H1 (cell line): ENCODE results near the gene C19orf38. TPM values are rescaled to one million over a fixed set of nuclear protein-coding genes. Genes with fewer than 3 reads are reported as not detected.

Experiments used
- CTCF ChIA-PET: fragments of 300-600 bp; sonication (Branson Sonifier 250); formaldehyde crosslinking; loops from one replicate; lab custom pipeline; 2021; ENCODE audit not compliant: partially characterized antibody; lab: Charles Lee
- POLR2A ChIA-PET: fragments of 300-600 bp; sonication (Branson Sonifier 250); formaldehyde crosslinking; loops from one replicate; lab custom pipeline; 2021; ENCODE audit warnings: inconsistent platforms; ENCODE audit not compliant: partially characterized antibody; lab: Charles Lee
- DNase-seq, 2 experiments: peaks; one replicate each; pipeline versions ENCODE4 v3.0.0 to v3.0.0-alpha.2; 2010 to 2022; ENCODE audit warnings: low spot score in 2 of 2, low read depth in 1 of 2, mixed read lengths in 1 of 2
- FAIRE-seq: peaks from 2 replicates; lab custom pipeline; 2011; peaks lifted over from hg19 to GRCh38; lab: Jason Lieb, UNC
- H2AFZ ChIP-seq: 2 replicates; pipeline ENCODE4 v1.8.1; 2012; ENCODE audit warnings: low read length, inconsistent platforms
- H2AK5ac ChIP-seq: 2 replicates; pipeline ENCODE4 v1.6.1; 2013; ENCODE audit warnings: low read depth, low read length
- H2BK120ac ChIP-seq: replicated peaks from 2 replicates; pipeline ENCODE3; 2013; ENCODE audit warnings: low read depth, low read length, inconsistent platforms
- H2BK12ac ChIP-seq: 2 replicates; pipeline ENCODE4 v1.6.1; 2013; ENCODE audit warnings: low read depth, low read length
- H2BK15ac ChIP-seq: 2 replicates; pipeline ENCODE4 v1.6.1; 2013; ENCODE audit warnings: low read length
- H2BK20ac ChIP-seq: 2 replicates; pipeline ENCODE4 v1.6.1; 2013; ENCODE audit warnings: low read length
- H2BK5ac ChIP-seq: 2 replicates; pipeline ENCODE4 v1.6.1; 2013; ENCODE audit warnings: low read depth, low read length
- H3K14ac ChIP-seq: 2 replicates; pipeline ENCODE4 v1.6.1; 2013; ENCODE audit warnings: inconsistent platforms; ENCODE audit not compliant: insufficient read length
- H3K18ac ChIP-seq: 2 replicates; pipeline ENCODE4 v1.6.1; 2013; ENCODE audit warnings: low read length; ENCODE audit errors: extremely low read depth
- H3K23ac ChIP-seq: 2 replicates; pipeline ENCODE4 v1.6.1; 2013; ENCODE audit warnings: inconsistent platforms; ENCODE audit not compliant: insufficient read length
- H3K23me2 ChIP-seq: 2 replicates; pipeline ENCODE4 v1.6.1; 2013; ENCODE audit warnings: low read depth, low read length
- H3K27ac ChIP-seq: 2 replicates; pipeline ENCODE4 v1.6.1; 2011; ENCODE audit warnings: low read depth, low read length, inconsistent platforms
- H3K27me3 ChIP-seq, 4 experiments: replicated peaks in 1 of 4; 1 replicate in 1 of 4; 2 replicates in 3 of 4; pipeline versions ENCODE4 v1.6.1 to v1.8.1; 2011 to 2013; ENCODE audit warnings: low read length in 3 of 4, mild to moderate bottlenecking in 3 of 4, inconsistent platforms in 2 of 4, mixed read lengths in 2 of 4, moderate library complexity in 1 of 4; ENCODE audit not compliant: control insufficient read depth in 3 of 4, insufficient read depth in 3 of 4; ENCODE audit errors: extremely low read depth in 1 of 4
- H3K36me3 ChIP-seq, 4 experiments: 2 replicates each; pipeline versions ENCODE4 v1.6.1 to v1.8.1; 2011 to 2013; ENCODE audit warnings: mild to moderate bottlenecking in 4 of 4, low read length in 3 of 4, moderate library complexity in 2 of 4, control low read depth in 1 of 4, inconsistent platforms in 1 of 4; ENCODE audit not compliant: insufficient read depth in 4 of 4, control insufficient read depth in 2 of 4
- H3K4ac ChIP-seq: replicated peaks from 2 replicates; pipeline ENCODE3; 2013; ENCODE audit warnings: low read length, low read depth, mixed read lengths, inconsistent platforms; ENCODE audit not compliant: insufficient read length
- H3K4me1 ChIP-seq, 4 experiments: replicated peaks in 1 of 4; 1 replicate in 1 of 4; 2 replicates in 3 of 4; pipeline versions ENCODE4 v1.6.1 to v1.8.1; 2011 to 2013; ENCODE audit warnings: low read length in 3 of 4, inconsistent platforms in 2 of 4, mixed read lengths in 1 of 4; ENCODE audit not compliant: insufficient read depth in 4 of 4, control insufficient read depth in 3 of 4
- H3K4me2 ChIP-seq, 2 experiments: 2 replicates each; pipeline versions ENCODE4 v1.6.1 to v1.8.1; 2011 to 2013; ENCODE audit warnings: low read depth in 2 of 2, low read length in 2 of 2, control low read depth in 1 of 2, inconsistent platforms in 1 of 2, mild to moderate bottlenecking in 1 of 2; ENCODE audit not compliant: insufficient read depth in 1 of 2
- H3K4me3 ChIP-seq, 4 experiments: fragments of 200-600, 300-600 bp in 1 of 4; sonication (generic), shearing (Covaris generic), sonication (Bioruptor Twin) in 1 of 4; 2 replicates each; pipeline versions ENCODE4 v1.5.1 to v1.8.1; 2011 to 2016; ENCODE audit warnings: low read length in 4 of 4, low read depth in 3 of 4, control low read depth in 2 of 4, inconsistent platforms in 2 of 4, mild to moderate bottlenecking in 2 of 4, mixed read lengths in 1 of 4, moderate library complexity in 1 of 4; ENCODE audit not compliant: insufficient read depth in 2 of 4; ENCODE audit errors: extremely low read depth in 1 of 4
- H3K56ac ChIP-seq: replicated peaks from 2 replicates; pipeline ENCODE3; 2013; ENCODE audit warnings: low read depth, mild to moderate bottlenecking, mixed read lengths, low read length, inconsistent platforms; ENCODE audit not compliant: insufficient read length
- H3K79me1 ChIP-seq: 2 replicates; pipeline ENCODE4 v1.6.1; 2013; ENCODE audit warnings: low read depth, low read length, control low read depth
- H3K79me2 ChIP-seq, 2 experiments: 2 replicates each; pipeline versions ENCODE4 v1.6.1 to v1.8.1; 2012 to 2013; ENCODE audit warnings: low read length in 2 of 2, mild to moderate bottlenecking in 2 of 2, inconsistent platforms in 1 of 2; ENCODE audit not compliant: insufficient read depth in 2 of 2, control insufficient read depth in 1 of 2
- H3K9ac ChIP-seq, 4 experiments: replicated peaks in 1 of 4; 1 replicate in 1 of 4; 2 replicates in 3 of 4; pipeline versions ENCODE4 v1.6.1 to v1.8.1; 2011 to 2013; ENCODE audit warnings: low read depth in 3 of 4, low read length in 3 of 4, control low read depth in 2 of 4, mild to moderate bottlenecking in 2 of 4, moderate library complexity in 2 of 4, inconsistent platforms in 1 of 4; ENCODE audit errors: extremely low read depth in 1 of 4
- H3K9me3 ChIP-seq, 2 experiments: 2 replicates each; pipeline versions ENCODE4 v1.6.1 to v1.8.1; 2012 to 2013; ENCODE audit warnings: mild to moderate bottlenecking in 2 of 2, moderate library complexity in 2 of 2, control low read depth in 1 of 2, inconsistent platforms in 1 of 2, low read depth in 1 of 2, low read length in 1 of 2, mixed read lengths in 1 of 2; ENCODE audit not compliant: insufficient read depth in 2 of 2
- H4K20me1 ChIP-seq, 2 experiments: replicated peaks in 1 of 2; 2 replicates each; pipeline versions ENCODE3 to v1.8.1; 2011 to 2013; ENCODE audit warnings: inconsistent platforms in 2 of 2, low read length in 2 of 2, mild to moderate bottlenecking in 1 of 2; ENCODE audit not compliant: insufficient read depth in 2 of 2, control insufficient read depth in 1 of 2
- H4K5ac ChIP-seq: 2 replicates; pipeline ENCODE4 v1.6.1; 2013; ENCODE audit warnings: low read length, low read depth, mixed read lengths, inconsistent platforms; ENCODE audit not compliant: insufficient read length
- H4K8ac ChIP-seq: 2 replicates; pipeline ENCODE4 v1.8.0; 2013; ENCODE audit warnings: mild to moderate bottlenecking, moderate library complexity, low read length, inconsistent platforms; ENCODE audit not compliant: insufficient read depth; ENCODE audit errors: extremely low read depth
- H4K91ac ChIP-seq: replicated peaks from 2 replicates; pipeline ENCODE3; 2013; ENCODE audit warnings: low read length, mixed read lengths, inconsistent platforms; ENCODE audit not compliant: insufficient read length
- HDAC2 ChIP-seq, 2 experiments: fragments of 300-600 bp in 1 of 2; sonication (generic) in 1 of 2; IDR thresholded peaks; 2 replicates each; pipeline ENCODE4 v1.6.1; 2011 to 2012; ENCODE audit warnings: low read depth in 2 of 2, low read length in 2 of 2, mild to moderate bottlenecking in 2 of 2, moderate library complexity in 2 of 2, borderline replicate concordance in 1 of 2, inconsistent platforms in 1 of 2
- WGBS, 2 experiments: shearing (Covaris generic) in 1 of 2; methylation state at CpG; one replicate each; pipeline versions ENCODE4 v1.1.6 to v1.1.7; 2013 to 2015; ENCODE audit warnings: low lambda C conversion rate in 2 of 2, mixed read lengths in 2 of 2, inconsistent platforms in 1 of 2, low coverage in 1 of 2, missing lambda C conversion rate in 1 of 2; ENCODE audit not compliant: insufficient replicate concordance in 2 of 2, insufficient coverage in 1 of 2, insufficient read length in 1 of 2; ENCODE audit errors: extremely low coverage in 1 of 2, missing lambda C conversion rate in 1 of 2; 5-methylcytosine and 5-hydroxymethylcytosine counted together
- polyA plus RNA-seq, 7 experiments: library from polyadenylated mRNA; depleted of rRNA in 3 of 7; stranded (reverse) in 5 of 7; unstranded in 2 of 7; fragments of >200 nt in 5 of 7; fragments of 200-250 nt in 2 of 7; gene quantifications; 1 replicate in 5 of 7; 2 replicates in 1 of 7; 4 replicates in 1 of 7; pipeline versions ENCODE4 v1.2.1 to v1.2.3, GENCODE V29; 2011 to 2013; ENCODE audit warnings: missing spikeins in 2 of 7, mixed read lengths in 2 of 7
- total RNA-seq: library from RNA; stranded (reverse); fragmentation: NEBNext Ultra II Directional; extraction: Animal tissue kit (Norgen Biotek cat#: 25700); gene quantifications from 2 replicates; pipeline ENCODE4 v1.2.1, GENCODE V29; 2021

C19orf38 gene
- total and polyA plus RNA-seq, 2 of the 8 experiments (the other 6 are each of a cell fraction or from before 2014, with no cell fraction given): 0.53 TPM; not detected in 1

DNA sequence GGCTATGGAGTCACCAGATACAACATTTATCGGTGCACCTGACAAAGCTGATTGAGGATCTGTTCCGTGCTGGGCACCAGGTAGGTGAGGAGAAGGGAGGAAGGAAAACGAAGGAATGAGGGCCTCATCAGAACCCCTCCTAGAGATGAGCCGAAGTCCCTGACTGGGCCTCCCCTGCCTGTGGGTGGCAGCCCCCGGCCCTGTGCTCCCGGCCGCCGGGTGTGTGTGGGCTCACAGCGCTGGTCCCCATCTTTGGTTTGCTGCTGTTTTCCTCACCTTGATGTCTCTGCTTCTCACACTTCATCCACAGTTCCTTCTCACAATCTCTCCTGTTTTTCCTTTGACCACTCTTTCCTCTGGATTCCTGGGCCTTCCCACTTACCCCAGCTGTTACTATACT is 45.0 kb upstream of the C19orf38 start:
- Histone ChIP-seq H3K18ac (no peak overlapping the region), H2BK12ac (no peak overlapping the region), H3K9ac (no peak overlapping the region), H2AFZ (no peak overlapping the region), H3K14ac (no peak overlapping the region), H2BK15ac (no peak overlapping the region), H3K9me3 (no peaks in the 10 kb centered on the region), H2BK20ac (no peak overlapping the region), H2BK120ac (no peak overlapping the region), H3K4me3 (no peak overlapping the region), H3K79me1 (no peaks in the 10 kb centered on the region), H3K23ac (no peak overlapping the region), H3K27ac (no peak overlapping the region), H3K4me1 (no peaks in the 10 kb centered on the region), H4K5ac (no peak overlapping the region), H3K79me2 (no peaks in the 10 kb centered on the region), H2AK5ac (no peak overlapping the region), H3K27me3 (no peaks in the 10 kb centered on the region), H4K91ac (no peak overlapping the region), H3K4me2 (no peak overlapping the region), H3K56ac (no peak overlapping the region), H3K4ac (no peak overlapping the region), H2BK5ac (no peak overlapping the region), H4K8ac (no peak overlapping the region), H4K20me1 (peaks cover 0 to 3% of the 10 kb centered on the region in 2 experiments), H3K23me2 (no peaks in the 10 kb centered on the region)
- no peak for FAIRE-seq
- ChIA-PET CTCF (interaction anchor here (1.2 to 1.3 kb wide), 2 partner anchors 12 to 19 kb away, joined by 3 to 4 read pairs; no protein-coding TSS in a partner anchor), POLR2A (no interaction called here)
- DNase-seq: no peak
- 94% methylated on average over 8 of the region's 9 CpGs; no CpG with 5 or more reads in 1 of the 2 experiments for WGBS, 2 experiments
- no peak for TF ChIP-seq HDAC2 (IDR thresholded peaks at IDR 0.05; ENCODE audit: borderline replicate concordance in 1 of 2, low read depth in 2 of 2, low read length in 2 of 2)
- TF ChIP-seq, all 59 proteins: peak for 0
- H3K36me3 ChIP-seq: peaks cover 0 to 17% (median 9%) of the 10 kb centered on the region in 4 experiments; a peak in 5 of 8 replicates
